NCI-H1436 (cell line): ENCODE results near the gene AK5.

Experiments
- DNase-seq: peaks from one replicate; lab custom pipeline; 2025; lab: John Stamatoyannopoulos, UW

Gene AK5

GRCh38 chr1:77350012-77350770, 68.4 kb downstream of the AK5 start:
- no peak for DNase-seq

- no peak for DNase-seq
Measured at GRCh38 chr1:77354536-77354935, 72.7 kb downstream of the AK5 start.

GRCh38 chr1:77355010-77355409, 73.2 kb downstream of the AK5 start:
- no peak for DNase-seq

GRCh38 chr1:77356136-77356535, 74.3 kb downstream of the AK5 start:
- no peak for DNase-seq

- DNase-seq, result no peak
Measured at GRCh38 chr1:77360256-77360655, 78.4 kb downstream of the AK5 start.

- no peak for DNase-seq
Measured at GRCh38 chr1:77361621-77362020, 79.8 kb downstream of the AK5 start.

GRCh38 chr1:77370161-77370560, 88.3 kb downstream of the AK5 start:
- DNase-seq, result no peak

GRCh38 chr1:77370583-77371306, 88.9 kb downstream of the AK5 start:
- no peak for DNase-seq

- no peak for DNase-seq
Measured at GRCh38 chr1:77371396-77371795, 89.6 kb downstream of the AK5 start.

GRCh38 chr1:77373702-77374101, 91.9 kb downstream of the AK5 start:
- no peak for DNase-seq

GRCh38 chr1:77375541-77375940, 93.7 kb downstream of the AK5 start:
- DNase-seq, result no peak

- DNase-seq, result no peak
Measured at GRCh38 chr1:77375990-77376389, 94.2 kb downstream of the AK5 start.

GRCh38 chr1:77378723-77379535, 97.1 kb downstream of the AK5 start:
- no peak for DNase-seq

GRCh38 chr1:77382366-77382765, 100.5 kb downstream of the AK5 start:
- DNase-seq, result no peak

GRCh38 chr1:77383236-77383635, 101.4 kb downstream of the AK5 start:
- no peak for DNase-seq

GRCh38 chr1:77385551-77385950, 103.7 kb downstream of the AK5 start:
- no peak for DNase-seq

GRCh38 chr1:77386276-77386675, 104.5 kb downstream of the AK5 start:
- DNase-seq, result no peak

GRCh38 chr1:77387553-77387952, 105.7 kb downstream of the AK5 start:
- DNase-seq, result no peak

- DNase-seq, result no peak
Measured at GRCh38 chr1:77388661-77389060, 106.8 kb downstream of the AK5 start.

GRCh38 chr1:77392486-77392885, 110.7 kb downstream of the AK5 start:
- no peak for DNase-seq

- no peak for DNase-seq
Measured at GRCh38 chr1:77394166-77394565, 112.3 kb downstream of the AK5 start.

GRCh38 chr1:77395051-77395450, 113.2 kb downstream of the AK5 start:
- DNase-seq, result no peak

GRCh38 chr1:77398152-77398551, 116.3 kb downstream of the AK5 start:
- DNase-seq, result no peak
